WTC11 (cell line): ENCODE data around the gene MAGEF1. TPM values are rescaled to one million over a fixed set of nuclear protein-coding genes. Genes with fewer than 3 reads are reported as not detected.

Experiments
- ATAC-seq: fragments of 200-7000 bp; cut with Tn5 transposase; 2 replicates; pipeline ENCODE4 v1.10.0; 2021; ENCODE audit warnings: mild to moderate bottlenecking, moderate library complexity
- CTCF ChIA-PET: fragments of 300-600 bp; sonication (Branson Sonifier 250); formaldehyde crosslinking; loops from one replicate; lab custom pipeline; 2021; ENCODE audit warnings: antibody characterized with exemption; lab: Charles Lee
- POLR2A ChIA-PET: fragments of 350-600 bp; sonication (Branson Sonifier 250); formaldehyde crosslinking; loops from one replicate; lab custom pipeline; 2021; ENCODE audit warnings: antibody characterized with exemption; lab: Charles Lee
- DNase-seq: peaks from one replicate; pipeline ENCODE4 v3.0.0; 2021; ENCODE audit warnings: low spot score
- H3K27ac Mint-ChIP-seq: 2 replicates; pipeline ENCODE4 v1.8.0; 2021; ENCODE audit warnings: mixed read lengths
- H3K27me3 Mint-ChIP-seq: 2 replicates; pipeline ENCODE4 v1.8.0; 2021; ENCODE audit warnings: low read depth, mild to moderate bottlenecking, moderate library complexity, mixed read lengths
- H3K36me3 Mint-ChIP-seq: 2 replicates; pipeline ENCODE4 v1.8.0; 2021; ENCODE audit warnings: mixed read lengths
- H3K4me1 Mint-ChIP-seq: 2 replicates; pipeline ENCODE4 v1.8.0; 2022; ENCODE audit warnings: mixed read lengths
- H3K4me3 Mint-ChIP-seq: 2 replicates; pipeline ENCODE4 v1.8.0; 2021; ENCODE audit warnings: mild to moderate bottlenecking, moderate library complexity, mixed read lengths
- H3K9me3 Mint-ChIP-seq: 2 replicates; pipeline ENCODE4 v1.8.0; 2021; ENCODE audit warnings: mixed read lengths
- CBFB ChIP-seq: sonication (generic); formaldehyde crosslinking; IDR thresholded peaks from 2 replicates; pipeline ENCODE4 v1.8.1; 2022; ENCODE audit warnings: mild to moderate bottlenecking, low read depth, missing genetic modification reagents
- ERG ChIP-seq: fragments of 250-450 bp; sonication (Bioruptor Pico); IDR thresholded peaks from 2 replicates; pipeline ENCODE4 v1.8.0; 2021; ENCODE audit warnings: mild to moderate bottlenecking
- FOXK1 ChIP-seq: sonication (generic); formaldehyde crosslinking; IDR thresholded peaks from 2 replicates; pipeline ENCODE4 v1.8.0; 2022; ENCODE audit warnings: mild to moderate bottlenecking, moderate library complexity, missing genetic modification reagents
- FOXP1 ChIP-seq: sonication (generic); formaldehyde crosslinking; IDR thresholded peaks from 2 replicates; pipeline ENCODE4 v1.8.0; 2022; ENCODE audit warnings: missing genetic modification reagents, mild to moderate bottlenecking, moderate library complexity, borderline replicate concordance
- GRHL2 ChIP-seq: fragments of 250-450 bp; sonication (Bioruptor Pico); IDR thresholded peaks from 2 replicates; pipeline ENCODE4 v1.8.0; 2022; ENCODE audit warnings: mild to moderate bottlenecking, moderate library complexity; ENCODE audit not compliant: insufficient replicate concordance, severe bottlenecking
- IRF1 ChIP-seq: sonication (generic); formaldehyde crosslinking; IDR thresholded peaks from 2 replicates; pipeline ENCODE4 v1.8.0; 2023; ENCODE audit warnings: missing genetic modification reagents
- RORB ChIP-seq: fragments of 250-450 bp; sonication (Bioruptor Pico); IDR thresholded peaks from 2 replicates; pipeline ENCODE4 v1.9.0; 2021; ENCODE audit warnings: mild to moderate bottlenecking
- SP1 ChIP-seq: sonication (generic); formaldehyde crosslinking; conservative IDR thresholded peaks from 2 replicates; pipeline ENCODE4 v1.8.1; 2022; ENCODE audit warnings: missing genetic modification reagents
- TEAD4 ChIP-seq: sonication (generic); formaldehyde crosslinking; IDR thresholded peaks from 2 replicates; pipeline ENCODE4 v1.8.0; 2022; ENCODE audit warnings: mild to moderate bottlenecking, missing genetic modification reagents
- TP53 ChIP-seq: sonication (generic); formaldehyde crosslinking; IDR thresholded peaks from 2 replicates; pipeline ENCODE4 v1.8.1; 2023; ENCODE audit warnings: mild to moderate bottlenecking, missing genetic modification reagents
- ZBTB21 ChIP-seq: sonication (generic); formaldehyde crosslinking; IDR thresholded peaks from 2 replicates; pipeline ENCODE4 v1.8.1; 2023; ENCODE audit warnings: mild to moderate bottlenecking, missing genetic modification reagents, borderline replicate concordance
- ZNF263 ChIP-seq: sonication (generic); formaldehyde crosslinking; IDR thresholded peaks from 2 replicates; pipeline ENCODE4 v1.8.1; 2022; ENCODE audit warnings: low read depth, mild to moderate bottlenecking, moderate library complexity, missing genetic modification reagents
- ZNF416 ChIP-seq: fragments of 250-450 bp; sonication (Bioruptor Pico); IDR thresholded peaks from 2 replicates; pipeline ENCODE4 v1.9.0; 2021; ENCODE audit warnings: mild to moderate bottlenecking, inconsistent platforms
- ZNF671 ChIP-seq: fragments of 250-450 bp; sonication (Bioruptor Pico); IDR thresholded peaks from 2 replicates; pipeline ENCODE4 v1.8.0; 2021; ENCODE audit warnings: mild to moderate bottlenecking
- total RNA-seq: library from RNA; stranded (reverse); gene quantifications from 3 replicates; pipeline ENCODE4 v1.2.3, GENCODE V29; 2021
- TF ChIP-seq, protein P1 (sequence below): sonication (generic); formaldehyde crosslinking; conservative IDR thresholded peaks from 2 replicates; pipeline ENCODE4 v1.8.1; 2023; ENCODE audit warnings: mild to moderate bottlenecking, low read depth, missing genetic modification reagents, moderate library complexity
- TF ChIP-seq, protein P2 (sequence below): sonication (generic); formaldehyde crosslinking; IDR thresholded peaks from 2 replicates; pipeline ENCODE4 v1.8.1; 2022; ENCODE audit warnings: low read depth, missing genetic modification reagents, borderline replicate concordance
- TF ChIP-seq, protein P3 (sequence below): sonication (generic); formaldehyde crosslinking; IDR thresholded peaks from 2 replicates; pipeline ENCODE4 v1.8.1; 2023; ENCODE audit warnings: mild to moderate bottlenecking, missing genetic modification reagents
- TF ChIP-seq, protein P4 (sequence below): fragments of 250-450 bp; sonication (Bioruptor Pico); IDR thresholded peaks from 2 replicates; pipeline ENCODE4 v1.9.0; 2021; ENCODE audit warnings: moderate library complexity, mild to moderate bottlenecking, inconsistent platforms, borderline replicate concordance
- TF ChIP-seq, protein P5 (sequence below): sonication (generic); formaldehyde crosslinking; IDR thresholded peaks from 2 replicates; pipeline ENCODE4 v1.8.1; 2023; ENCODE audit warnings: mild to moderate bottlenecking, missing genetic modification reagents

MAGEF1 gene
- total RNA-seq, 1 experiment from 2014 or later: 72.9 TPM

GRCh38 chr3:184715943-184716621 lies 4.2 kb upstream of the MAGEF1 start:
- ChIA-PET CTCF (interaction anchor here (0.7 to 2.5 kb wide), 4 partner anchors 54 to 157 kb away, joined by 3 to 9 read pairs (median 6); partner anchors contain the start of gene EPHB3), POLR2A (no interaction called here)
- peaks cover 3% of the 10 kb centered on the region for H3K36me3 Mint-ChIP-seq
- peaks cover 45% of the 10 kb centered on the region for H3K4me1 Mint-ChIP-seq
- peak overlapping the region; percentile 43; the same call in 1 of the 2 replicates for H3K27ac Mint-ChIP-seq
- H3K4me3 Mint-ChIP-seq: 0 out of 2 replicates have a peak overlapping the region, but pooled peaks have one; percentile 29
- TF ChIP-seq ZBTB21 (CRISPR knock-in tag) (no peak), RORB (CRISPR knock-in tag) (no peak), CBFB (CRISPR knock-in tag) (no peak), ERG (CRISPR knock-in tag) (no peak), TEAD4 (CRISPR knock-in tag) (no peak), IRF1 (CRISPR knock-in tag) (no peak), GRHL2 (CRISPR knock-in tag) (no peak), TP53 (CRISPR knock-in tag) (no peak), SP1 (CRISPR knock-in tag) (no peak)
- TF ChIP-seq, protein P1, sequence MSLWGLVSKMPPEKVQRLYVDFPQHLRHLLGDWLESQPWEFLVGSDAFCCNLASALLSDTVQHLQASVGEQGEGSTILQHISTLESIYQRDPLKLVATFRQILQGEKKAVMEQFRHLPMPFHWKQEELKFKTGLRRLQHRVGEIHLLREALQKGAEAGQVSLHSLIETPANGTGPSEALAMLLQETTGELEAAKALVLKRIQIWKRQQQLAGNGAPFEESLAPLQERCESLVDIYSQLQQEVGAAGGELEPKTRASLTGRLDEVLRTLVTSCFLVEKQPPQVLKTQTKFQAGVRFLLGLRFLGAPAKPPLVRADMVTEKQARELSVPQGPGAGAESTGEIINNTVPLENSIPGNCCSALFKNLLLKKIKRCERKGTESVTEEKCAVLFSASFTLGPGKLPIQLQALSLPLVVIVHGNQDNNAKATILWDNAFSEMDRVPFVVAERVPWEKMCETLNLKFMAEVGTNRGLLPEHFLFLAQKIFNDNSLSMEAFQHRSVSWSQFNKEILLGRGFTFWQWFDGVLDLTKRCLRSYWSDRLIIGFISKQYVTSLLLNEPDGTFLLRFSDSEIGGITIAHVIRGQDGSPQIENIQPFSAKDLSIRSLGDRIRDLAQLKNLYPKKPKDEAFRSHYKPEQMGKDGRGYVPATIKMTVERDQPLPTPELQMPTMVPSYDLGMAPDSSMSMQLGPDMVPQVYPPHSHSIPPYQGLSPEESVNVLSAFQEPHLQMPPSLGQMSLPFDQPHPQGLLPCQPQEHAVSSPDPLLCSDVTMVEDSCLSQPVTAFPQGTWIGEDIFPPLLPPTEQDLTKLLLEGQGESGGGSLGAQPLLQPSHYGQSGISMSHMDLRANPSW (CRISPR knock-in tag): no peak
- TF ChIP-seq, protein P2, sequence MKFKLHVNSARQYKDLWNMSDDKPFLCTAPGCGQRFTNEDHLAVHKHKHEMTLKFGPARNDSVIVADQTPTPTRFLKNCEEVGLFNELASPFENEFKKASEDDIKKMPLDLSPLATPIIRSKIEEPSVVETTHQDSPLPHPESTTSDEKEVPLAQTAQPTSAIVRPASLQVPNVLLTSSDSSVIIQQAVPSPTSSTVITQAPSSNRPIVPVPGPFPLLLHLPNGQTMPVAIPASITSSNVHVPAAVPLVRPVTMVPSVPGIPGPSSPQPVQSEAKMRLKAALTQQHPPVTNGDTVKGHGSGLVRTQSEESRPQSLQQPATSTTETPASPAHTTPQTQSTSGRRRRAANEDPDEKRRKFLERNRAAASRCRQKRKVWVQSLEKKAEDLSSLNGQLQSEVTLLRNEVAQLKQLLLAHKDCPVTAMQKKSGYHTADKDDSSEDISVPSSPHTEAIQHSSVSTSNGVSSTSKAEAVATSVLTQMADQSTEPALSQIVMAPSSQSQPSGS: no peak
- TF ChIP-seq, protein P3, sequence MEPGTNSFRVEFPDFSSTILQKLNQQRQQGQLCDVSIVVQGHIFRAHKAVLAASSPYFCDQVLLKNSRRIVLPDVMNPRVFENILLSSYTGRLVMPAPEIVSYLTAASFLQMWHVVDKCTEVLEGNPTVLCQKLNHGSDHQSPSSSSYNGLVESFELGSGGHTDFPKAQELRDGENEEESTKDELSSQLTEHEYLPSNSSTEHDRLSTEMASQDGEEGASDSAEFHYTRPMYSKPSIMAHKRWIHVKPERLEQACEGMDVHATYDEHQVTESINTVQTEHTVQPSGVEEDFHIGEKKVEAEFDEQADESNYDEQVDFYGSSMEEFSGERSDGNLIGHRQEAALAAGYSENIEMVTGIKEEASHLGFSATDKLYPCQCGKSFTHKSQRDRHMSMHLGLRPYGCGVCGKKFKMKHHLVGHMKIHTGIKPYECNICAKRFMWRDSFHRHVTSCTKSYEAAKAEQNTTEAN (CRISPR knock-in tag): no peak
- TF ChIP-seq, protein P4, sequence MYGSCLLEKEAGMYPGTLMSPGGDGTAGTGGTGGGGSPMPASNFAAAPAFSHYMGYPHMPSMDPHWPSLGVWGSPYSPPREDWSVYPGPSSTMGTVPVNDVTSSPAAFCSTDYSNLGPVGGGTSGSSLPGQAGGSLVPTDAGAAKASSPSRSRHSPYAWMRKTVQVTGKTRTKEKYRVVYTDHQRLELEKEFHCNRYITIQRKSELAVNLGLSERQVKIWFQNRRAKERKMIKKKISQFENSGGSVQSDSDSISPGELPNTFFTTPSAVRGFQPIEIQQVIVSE (CRISPR knock-in tag): no peak
- ATAC-seq (no peak), DNase-seq (no peak)
- no peaks in the 10 kb centered on the region; the same call in 1 of the 2 replicates for H3K27me3 Mint-ChIP-seq
- H3K9me3 Mint-ChIP-seq: no peaks in the 10 kb centered on the region

GRCh38 chr3:184713521-184713920 lies 1.7 kb upstream of the MAGEF1 start:
- ATAC-seq: no peak
- Mint-ChIP-seq H3K27me3 (no peaks in the 10 kb centered on the region; the same call in 1 of the 2 replicates), H3K4me1 (peaks cover 56% of the 10 kb centered on the region), H3K9me3 (peaks cover 4% of the 10 kb centered on the region), H3K4me3 (no peak overlapping the region), H3K36me3 (peaks cover 25% of the 10 kb centered on the region), H3K27ac (no peak overlapping the region)
- DNase-seq: no peak
- TF ChIP-seq FOXP1 (no peak), ZNF263 (CRISPR knock-in tag) (no peak), ZNF671 (CRISPR knock-in tag) (no peak), ZNF416 (CRISPR knock-in tag) (no peak), FOXK1 (CRISPR knock-in tag) (no peak)
- TF ChIP-seq, protein P5, sequence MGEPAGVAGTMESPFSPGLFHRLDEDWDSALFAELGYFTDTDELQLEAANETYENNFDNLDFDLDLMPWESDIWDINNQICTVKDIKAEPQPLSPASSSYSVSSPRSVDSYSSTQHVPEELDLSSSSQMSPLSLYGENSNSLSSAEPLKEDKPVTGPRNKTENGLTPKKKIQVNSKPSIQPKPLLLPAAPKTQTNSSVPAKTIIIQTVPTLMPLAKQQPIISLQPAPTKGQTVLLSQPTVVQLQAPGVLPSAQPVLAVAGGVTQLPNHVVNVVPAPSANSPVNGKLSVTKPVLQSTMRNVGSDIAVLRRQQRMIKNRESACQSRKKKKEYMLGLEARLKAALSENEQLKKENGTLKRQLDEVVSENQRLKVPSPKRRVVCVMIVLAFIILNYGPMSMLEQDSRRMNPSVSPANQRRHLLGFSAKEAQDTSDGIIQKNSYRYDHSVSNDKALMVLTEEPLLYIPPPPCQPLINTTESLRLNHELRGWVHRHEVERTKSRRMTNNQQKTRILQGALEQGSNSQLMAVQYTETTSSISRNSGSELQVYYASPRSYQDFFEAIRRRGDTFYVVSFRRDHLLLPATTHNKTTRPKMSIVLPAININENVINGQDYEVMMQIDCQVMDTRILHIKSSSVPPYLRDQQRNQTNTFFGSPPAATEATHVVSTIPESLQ (CRISPR knock-in tag): no peak
- TF ChIP-seq, protein P4 (CRISPR knock-in tag): no peak
- ChIA-PET POLR2A (no interaction called here), CTCF (interaction anchor here (1.2 to 2.3 kb wide), 2 partner anchors 64 to 152 kb away, joined by 3 to 9 read pairs; partner anchors contain the start of gene EPHB3)
